Panc1 (cell line): ENCODE results near the gene GLCCI1.

Experiments
- POLR2AphosphoS5 ChIP-seq: IDR thresholded peaks from 2 replicates; pipeline ENCODE4 v1.6.1; 2012; ENCODE audit warnings: mild to moderate bottlenecking, low read depth, low read length, moderate library complexity
- REST ChIP-seq, 2 experiments: IDR thresholded peaks; 2 replicates each; pipeline ENCODE4 v1.6.1; 2011 to 2012; ENCODE audit warnings: low read depth in 2 of 2, control low read depth in 1 of 2, low read length in 1 of 2, mild to moderate bottlenecking in 1 of 2, moderate library complexity in 1 of 2; ENCODE audit not compliant: insufficient read depth in 1 of 2

GRCh38 chr7:8092140-8092539 lies 123.5 kb downstream of the GLCCI1 start:
- no peak for TF ChIP-seq POLR2AphosphoS5
- no peak for TF ChIP-seq REST (IDR thresholded peaks at IDR 0.05; ENCODE audit: insufficient read depth in 1 of 2, low read depth in 2 of 2, low read length in 1 of 2)
